IPS-NIHi11 (cell line): ENCODE results near the gene INMT.
A peak's percentile ranks its signal among the peaks of the same experiment; 100 is the strongest.
"Not testable (repeated sequence)": the region's sequence is repeated elsewhere in the genome, so short reads cannot be mapped to it uniquely, and the experiment has no call there.

ENCODE experiments used
- DNase-seq: peaks from one replicate; pipeline ENCODE4 v3.0.0; 2012; ENCODE audit warnings: mixed read lengths, low spot score

Gene INMT

GRCh38 chr7:30751696-30752273 is at the start of gene INMT:
INMT (plus strand) TSS chr7:30752135; CDS start chr7:30752151, 16 bp downstream.
- DNase-seq = no peak

GRCh38 chr7:30702200-30702599 is 49.7 kb upstream of the INMT start:
- DNase-seq = no peak

GRCh38 chr7:30703756-30704155 is 48.2 kb upstream of the INMT start:
- DNase-seq = no peak

GRCh38 chr7:30705008-30705407 is 46.9 kb upstream of the INMT start:
- DNase-seq = no peak

GRCh38 chr7:30705596-30705995 is 46.3 kb upstream of the INMT start:
- DNase-seq = no peak

- no peak for DNase-seq
Observed at GRCh38 chr7:30706316-30706715, 45.6 kb upstream of the INMT start.

- no peak for DNase-seq
Observed at GRCh38 chr7:30706908-30707307, 45.0 kb upstream of the INMT start.

GRCh38 chr7:30707391-30708357 is 44.3 kb upstream of the INMT start:
- no peak for DNase-seq

GRCh38 chr7:30708412-30708811 is 43.5 kb upstream of the INMT start:
- DNase-seq = no peak

- DNase-seq = no peak
Observed at GRCh38 chr7:30708983-30709382, 43.0 kb upstream of the INMT start.

- peak; percentile 58 for DNase-seq
Observed at GRCh38 chr7:30709549-30709948, 42.4 kb upstream of the INMT start.

- DNase-seq = no peak
Observed at GRCh38 chr7:30710669-30711068, 41.3 kb upstream of the INMT start.

GRCh38 chr7:30713392-30713791 is 38.5 kb upstream of the INMT start:
- DNase-seq = no peak

- DNase-seq = no peak
Observed at GRCh38 chr7:30714129-30714528, 37.8 kb upstream of the INMT start.

GRCh38 chr7:30717181-30717580 is 34.8 kb upstream of the INMT start:
- no peak for DNase-seq

- not testable (repeated sequence) for DNase-seq
Observed at GRCh38 chr7:30719434-30719833, 32.5 kb upstream of the INMT start.

GRCh38 chr7:30721211-30721610 is 30.7 kb upstream of the INMT start:
- DNase-seq = no peak

GRCh38 chr7:30722187-30722586 is 29.7 kb upstream of the INMT start:
- DNase-seq = no peak

GRCh38 chr7:30722671-30723070 is 29.3 kb upstream of the INMT start:
- no peak for DNase-seq

GRCh38 chr7:30723776-30724175 is 28.2 kb upstream of the INMT start:
- DNase-seq = no peak

- no peak for DNase-seq
Observed at GRCh38 chr7:30726296-30727006, 25.5 kb upstream of the INMT start.

GRCh38 chr7:30727061-30727945 is 24.6 kb upstream of the INMT start:
- DNase-seq = no peak
